NCI-H774 (cell line): ENCODE results near the gene DLG4.

Experiments
- DNase-seq: peaks from one replicate; lab custom pipeline; 2025; lab: John Stamatoyannopoulos, UW

The DLG4 gene

GRCh38 chr17:7156342-7156940, 63.2 kb downstream of the DLG4 start:
- DNase-seq = no peak

- DNase-seq = no peak
Measured at GRCh38 chr17:7147772-7148171, 71.9 kb downstream of the DLG4 start.

GRCh38 chr17:7146115-7146514, 73.5 kb downstream of the DLG4 start:
- no peak for DNase-seq

- no peak for DNase-seq
Measured at GRCh38 chr17:7144213-7144612, 75.4 kb downstream of the DLG4 start.

GRCh38 chr17:7141824-7142223, 77.8 kb downstream of the DLG4 start:
- no peak for DNase-seq

GRCh38 chr17:7139400-7139799, 80.2 kb downstream of the DLG4 start:
- DNase-seq = no peak

GRCh38 chr17:7138800-7139381, 80.7 kb downstream of the DLG4 start:
- DNase-seq = no peak

- no peak for DNase-seq
Measured at GRCh38 chr17:7137171-7137943, 82.3 kb downstream of the DLG4 start.
